HepG2 (cell line): ENCODE measurements around the gene CHL1. TPM values are rescaled to one million over a fixed set of nuclear protein-coding genes. Genes with fewer than 3 reads are reported as not detected.

ENCODE experiments used
- ATAC-seq: fragments of 200-7000 bp; cut with Tn5 transposase; 3 replicates; pipeline ENCODE4 v1.9.1; 2020; ENCODE audit warnings: mild to moderate bottlenecking, moderate library complexity
- BruUV-seq: library from RNA; stranded (reverse); fragments of 400-500 nt; replicated peaks from 2 replicates; lab custom pipeline; 2021; lab: Mats Ljungman, UMichigan
- CTCF ChIA-PET: fragments of 300-600 bp; formaldehyde crosslinking; extraction: SDS; loops from one replicate; lab custom pipeline; 2021; ENCODE audit warnings: low total read pairs, inconsistent platforms, low intra/inter-chr PET ratio; lab: Yijun Ruan, JAX
- POLR2A ChIA-PET: fragments of 350-600 bp; sonication (Branson Sonifier 250); formaldehyde crosslinking; loops from one replicate; lab custom pipeline; 2020; ENCODE audit warnings: antibody characterized with exemption, inconsistent platforms; lab: Yijun Ruan, JAX
- DNase-seq: peaks from one replicate; pipeline ENCODE4 v3.0.0-alpha.2; 2015; ENCODE audit warnings: low spot score
- FAIRE-seq: peaks from 3 replicates; lab custom pipeline; 2011; peaks lifted over from hg19 to GRCh38; lab: Jason Lieb, UNC
- H2AFZ ChIP-seq: one replicate; pipeline ENCODE4 v1.6.1; 2011; ENCODE audit warnings: low read length, inconsistent platforms
- H3K27ac ChIP-seq: fragments of 300-600 bp; 3 replicates; pipeline ENCODE4 v1.8.0; 2011; ENCODE audit warnings: mixed run types, mild to moderate bottlenecking, mixed read lengths, low read length, inconsistent platforms; ENCODE audit not compliant: insufficient read depth; ENCODE audit errors: extremely low read length
- H3K27me3 ChIP-seq, 2 experiments: fragments of 200-600 bp in 1 of 2; 2 replicates in 1 of 2; 3 replicates in 1 of 2; pipeline versions ENCODE4 v1.6.0 to v1.8.0; 2011; ENCODE audit warnings: low read length in 2 of 2, mild to moderate bottlenecking in 2 of 2, moderate library complexity in 2 of 2, inconsistent platforms in 1 of 2; ENCODE audit not compliant: insufficient read depth in 2 of 2, control insufficient read depth in 1 of 2
- H3K36me3 ChIP-seq, 2 experiments: fragments of 200-600 bp in 1 of 2; replicated peaks in 1 of 2; 2 replicates in 1 of 2; 3 replicates in 1 of 2; pipeline versions ENCODE4 v1.5.1 to v1.8.0; 2011; ENCODE audit warnings: low read length in 2 of 2, inconsistent platforms in 1 of 2; ENCODE audit not compliant: insufficient read depth in 2 of 2, control insufficient read depth in 1 of 2
- H3K4me1 ChIP-seq: 2 replicates; pipeline ENCODE4 v1.5.1; 2012; ENCODE audit warnings: low read length, inconsistent platforms; ENCODE audit not compliant: insufficient read depth
- H3K4me2 ChIP-seq: 2 replicates; pipeline ENCODE4 v1.6.0; 2011; ENCODE audit warnings: low read depth, low read length, inconsistent platforms
- H3K4me3 ChIP-seq, 3 experiments: fragments of 200-600 bp in 1 of 3; sonication (generic), shearing (Covaris generic) in 1 of 3; replicated peaks in 1 of 3; 2 replicates each; pipeline ENCODE4 v1.5.1; 2011 to 2016; ENCODE audit warnings: low read length in 3 of 3, inconsistent platforms in 2 of 3, low read depth in 2 of 3, mild to moderate bottlenecking in 2 of 3, control low read depth in 1 of 3, mixed read lengths in 1 of 3; ENCODE audit not compliant: insufficient read depth in 1 of 3
- H3K79me2 ChIP-seq: one replicate; pipeline ENCODE4 v1.6.1; 2011; ENCODE audit warnings: low read length, inconsistent platforms; ENCODE audit not compliant: insufficient read depth
- H3K9ac ChIP-seq: 2 replicates; pipeline ENCODE4 v1.6.0; 2011; ENCODE audit warnings: mild to moderate bottlenecking, low read depth, low read length, inconsistent platforms; ENCODE audit not compliant: insufficient read depth
- H3K9me3 ChIP-seq: 2 replicates; pipeline ENCODE4 v1.5.1; 2012; ENCODE audit warnings: mild to moderate bottlenecking, low read length
- H4K20me1 ChIP-seq: 2 replicates; pipeline ENCODE4 v1.6.0; 2011; ENCODE audit warnings: inconsistent platforms, mild to moderate bottlenecking, low read length, moderate library complexity; ENCODE audit not compliant: insufficient read depth
- AHR ChIP-seq: IDR thresholded peaks from 2 replicates; pipeline ENCODE4 v1.6.1; 2018; ENCODE audit warnings: missing genetic modification reagents, missing compliant biosample characterization
- MAFF ChIP-seq: IDR thresholded peaks from 2 replicates; pipeline ENCODE4 v1.6.1; 2011; ENCODE audit warnings: low read depth, low read length, improper control_type of control experiment
- MAFK ChIP-seq, 2 experiments: IDR thresholded peaks in 1 of 2; conservative IDR thresholded peaks in 1 of 2; 2 replicates each; pipeline ENCODE4 v1.6.1; 2011; ENCODE audit warnings: improper control_type of control experiment in 2 of 2, low read length in 2 of 2
- RBM39 ChIP-seq: fragments of 200-400 bp; formaldehyde crosslinking; IDR thresholded peaks from one replicate; pipeline ENCODE4 v1.6.1; 2018; ENCODE audit warnings: antibody characterized with exemption, mild to moderate bottlenecking, low read depth, low read length; ENCODE audit not compliant: poor library complexity, severe bottlenecking
- ZC3H4 ChIP-seq: sonication (generic); formaldehyde crosslinking; IDR thresholded peaks from 2 replicates; pipeline ENCODE4 v1.4.0; 2020; ENCODE audit warnings: missing genetic modification reagents, borderline replicate concordance
- ZMAT3 ChIP-seq: sonication (generic); formaldehyde crosslinking; conservative IDR thresholded peaks from 2 replicates; pipeline ENCODE4 v1.7.0; 2021; ENCODE audit warnings: missing genetic modification reagents
- ZNF234 ChIP-seq: sonication (generic); formaldehyde crosslinking; conservative IDR thresholded peaks from 2 replicates; pipeline ENCODE4 v1.5.1; 2020; ENCODE audit warnings: mild to moderate bottlenecking, missing genetic modification reagents
- WGBS: methylation state at CpG from one replicate; pipeline ENCODE4 v1.1.6; 2017; ENCODE audit warnings: low lambda C conversion rate; 5-methylcytosine and 5-hydroxymethylcytosine counted together
- in situ Hi-C: cut with HindIII; loops from 2 replicates; pipeline ENCODE4 v1.10.0; 2017; ENCODE audit warnings: low pct_unique_long_range_greater_than_20kb; ENCODE audit not compliant: extremely low pct_ligation_motif_present
- intact Hi-C: fragments of 100-400 bp; cut with micrococcal nuclease; formaldehyde crosslinking; loops from one replicate; pipeline ENCODE4 v1.10.0; 2022; ENCODE audit not compliant: unreplicated experiment
- polyA plus RNA-seq, 8 experiments: library from polyadenylated mRNA; depleted of rRNA in 3 of 8; stranded (reverse) in 7 of 8; unstranded in 1 of 8; fragments of >200 nt; fragmentation: Illumina TruSeq in 4 of 8; extraction: Trizol in 4 of 8; gene quantifications; 2 replicates each; pipeline versions ENCODE4 v1.2.1 to v1.2.3, GENCODE V29; 2011 to 2016; ENCODE audit warnings: low read depth in 4 of 8, missing spikeins in 1 of 8, mixed read lengths in 1 of 8; ENCODE audit not compliant: insufficient read depth in 1 of 8
- total RNA-seq, 5 experiments: library from RNA; depleted of rRNA; stranded (reverse); fragments of >200 nt; fragmentation: Illumina TruSeq; extraction: Trizol; gene quantifications; 2 replicates each; pipeline ENCODE4 v1.2.3, GENCODE V29; 2016; ENCODE audit warnings: low read depth in 1 of 5
- TF ChIP-seq, protein P1 (sequence below): sonication (generic); formaldehyde crosslinking; IDR thresholded peaks from 2 replicates; pipeline ENCODE4 v1.4.0; 2020; ENCODE audit warnings: missing genetic modification reagents
- TF ChIP-seq, protein P2 (sequence below): IDR thresholded peaks from 2 replicates; pipeline ENCODE4 v1.6.1; 2012; ENCODE audit warnings: low read length, improper control_type of control experiment
- TF ChIP-seq, protein P3 (sequence below): sonication (generic); formaldehyde crosslinking; IDR thresholded peaks from 2 replicates; pipeline ENCODE4 v1.8.1; 2023; ENCODE audit warnings: mild to moderate bottlenecking, missing genetic modification reagents, borderline replicate concordance

CHL1 gene
- total and polyA plus RNA-seq, 2 of the 13 experiments (the other 11 are each of a cell fraction or from before 2014, with no cell fraction given) = not detected

DNA sequence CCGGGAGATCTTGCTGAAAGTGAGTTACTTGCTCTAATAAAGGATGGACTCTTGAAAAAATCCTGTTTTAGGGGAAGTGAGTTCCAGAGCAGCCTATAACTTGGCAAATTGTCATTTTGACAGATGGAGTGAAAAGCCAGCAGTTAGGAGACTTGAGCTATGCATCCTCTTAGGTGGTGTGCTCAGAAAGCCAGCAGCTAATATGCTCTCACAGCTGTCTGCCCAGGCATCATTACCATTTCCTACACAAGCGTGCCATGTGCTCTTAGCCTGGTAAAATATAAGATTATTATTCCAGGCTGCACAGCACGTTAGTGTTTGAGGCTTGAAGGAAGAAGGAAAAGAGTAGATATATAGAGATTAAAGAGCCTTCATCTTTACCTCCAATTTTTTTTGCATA lies 151.0 kb downstream of the CHL1 start (continued):
- TF ChIP-seq ZMAT3 (CRISPR knock-in tag) = no peak

DNA sequence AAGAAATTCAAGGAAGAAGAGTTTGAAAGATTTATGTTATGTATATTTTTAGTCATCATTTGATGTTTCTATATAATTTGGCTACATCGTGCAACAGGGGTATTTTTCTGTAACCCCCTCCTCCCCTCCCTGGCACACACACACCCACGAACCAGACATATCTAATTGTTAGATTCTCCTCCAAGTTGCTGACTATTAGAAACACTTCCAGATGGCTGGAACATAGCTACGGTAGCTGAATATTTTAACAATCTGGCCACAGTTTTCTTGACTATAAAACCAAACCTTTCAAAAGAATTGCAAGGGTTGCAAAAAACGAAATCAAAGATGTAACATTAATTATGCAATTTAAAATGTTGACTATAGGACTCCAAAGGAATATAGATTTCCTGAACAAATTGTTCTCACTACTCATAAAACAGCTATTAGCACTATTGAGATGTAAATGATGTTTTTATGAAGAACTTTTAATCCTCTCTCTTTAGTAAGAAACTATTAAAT lies 154.4 kb downstream of the CHL1 start:
- intact Hi-C loops = no loop called here
- ATAC-seq (no peak), DNase-seq (no peak), FAIRE-seq (no peak)
- Histone ChIP-seq H3K4me2 (no peak overlapping the region), H3K79me2 (no peaks in the 10 kb centered on the region), H3K36me3 (no peaks in the 10 kb centered on the region), H3K4me3 (no peak overlapping the region), H3K4me1 (no peaks in the 10 kb centered on the region), H3K27ac (no peak overlapping the region), H3K9me3 (no peaks in the 10 kb centered on the region), H3K27me3 (no peaks in the 10 kb centered on the region), H3K9ac (no peak overlapping the region), H2AFZ (no peak overlapping the region), H4K20me1 (no peaks in the 10 kb centered on the region)
- no TSS peak for BruUV-seq
- ChIA-PET CTCF (no interaction called here), POLR2A (no interaction called here)
- TF ChIP-seq, protein P1, sequence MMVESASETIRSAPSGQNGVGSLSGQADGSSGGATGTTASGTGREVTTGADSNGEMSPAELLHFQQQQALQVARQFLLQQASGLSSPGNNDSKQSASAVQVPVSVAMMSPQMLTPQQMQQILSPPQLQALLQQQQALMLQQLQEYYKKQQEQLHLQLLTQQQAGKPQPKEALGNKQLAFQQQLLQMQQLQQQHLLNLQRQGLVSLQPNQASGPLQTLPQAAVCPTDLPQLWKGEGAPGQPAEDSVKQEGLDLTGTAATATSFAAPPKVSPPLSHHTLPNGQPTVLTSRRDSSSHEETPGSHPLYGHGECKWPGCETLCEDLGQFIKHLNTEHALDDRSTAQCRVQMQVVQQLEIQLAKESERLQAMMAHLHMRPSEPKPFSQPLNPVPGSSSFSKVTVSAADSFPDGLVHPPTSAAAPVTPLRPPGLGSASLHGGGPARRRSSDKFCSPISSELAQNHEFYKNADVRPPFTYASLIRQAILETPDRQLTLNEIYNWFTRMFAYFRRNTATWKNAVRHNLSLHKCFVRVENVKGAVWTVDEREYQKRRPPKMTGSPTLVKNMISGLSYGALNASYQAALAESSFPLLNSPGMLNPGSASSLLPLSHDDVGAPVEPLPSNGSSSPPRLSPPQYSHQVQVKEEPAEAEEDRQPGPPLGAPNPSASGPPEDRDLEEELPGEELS (CRISPR knock-in tag) = no peak
- TF ChIP-seq MAFF (peak; percentile 70), MAFK (conservative IDR thresholded peaks at IDR 0.05 in 1 of 2, IDR thresholded peaks at IDR 0.05 in 1 of 2; ENCODE audit: low read length in 2 of 2) (peak; percentile 57 to 84)
- in situ Hi-C loops = no loop called here
- WGBS = 1% methylated on average over 4 of the region's 4 CpGs

DNA sequence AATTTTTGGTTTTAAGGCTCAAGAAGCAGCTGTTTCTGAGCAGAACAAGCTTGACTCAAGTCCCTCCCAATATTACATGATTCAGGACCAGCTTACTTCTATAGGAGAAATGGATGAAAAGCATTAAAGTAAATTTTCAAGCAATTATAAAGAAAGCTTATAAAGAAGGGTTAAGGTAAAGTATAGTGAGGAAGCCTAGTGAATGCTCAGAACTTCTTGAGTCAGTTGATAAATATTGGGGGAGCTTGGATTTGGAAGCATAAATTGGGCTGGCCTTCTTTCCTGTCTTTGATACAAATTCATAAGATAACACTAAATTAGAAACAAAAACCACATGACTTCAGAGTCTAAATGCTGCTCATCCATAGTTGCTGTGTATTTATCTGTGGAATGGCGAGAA lies 156.0 kb downstream of the CHL1 start:
- Histone ChIP-seq H3K9ac (no peak overlapping the region), H3K27me3 (no peaks in the 10 kb centered on the region), H3K4me3 (no peak overlapping the region), H3K4me2 (no peak overlapping the region), H2AFZ (no peak overlapping the region), H3K4me1 (no peaks in the 10 kb centered on the region), H3K36me3 (no peaks in the 10 kb centered on the region), H3K79me2 (no peaks in the 10 kb centered on the region), H3K27ac (no peak overlapping the region), H4K20me1 (no peaks in the 10 kb centered on the region), H3K9me3 (no peaks in the 10 kb centered on the region)
- no TSS peak for BruUV-seq
- in situ Hi-C loops (no loop called here), intact Hi-C loops (no loop called here)
- 0% methylated on average over 1 of the region's 1 CpG for WGBS
- CTCF ChIA-PET = no interaction called here
- FAIRE-seq = no peak
- no peak for DNase-seq
- no peak for ATAC-seq
- POLR2A ChIA-PET = no interaction called here
- no peak for TF ChIP-seq ZNF234 (CRISPR knock-in tag)
- TF ChIP-seq, protein P2, sequence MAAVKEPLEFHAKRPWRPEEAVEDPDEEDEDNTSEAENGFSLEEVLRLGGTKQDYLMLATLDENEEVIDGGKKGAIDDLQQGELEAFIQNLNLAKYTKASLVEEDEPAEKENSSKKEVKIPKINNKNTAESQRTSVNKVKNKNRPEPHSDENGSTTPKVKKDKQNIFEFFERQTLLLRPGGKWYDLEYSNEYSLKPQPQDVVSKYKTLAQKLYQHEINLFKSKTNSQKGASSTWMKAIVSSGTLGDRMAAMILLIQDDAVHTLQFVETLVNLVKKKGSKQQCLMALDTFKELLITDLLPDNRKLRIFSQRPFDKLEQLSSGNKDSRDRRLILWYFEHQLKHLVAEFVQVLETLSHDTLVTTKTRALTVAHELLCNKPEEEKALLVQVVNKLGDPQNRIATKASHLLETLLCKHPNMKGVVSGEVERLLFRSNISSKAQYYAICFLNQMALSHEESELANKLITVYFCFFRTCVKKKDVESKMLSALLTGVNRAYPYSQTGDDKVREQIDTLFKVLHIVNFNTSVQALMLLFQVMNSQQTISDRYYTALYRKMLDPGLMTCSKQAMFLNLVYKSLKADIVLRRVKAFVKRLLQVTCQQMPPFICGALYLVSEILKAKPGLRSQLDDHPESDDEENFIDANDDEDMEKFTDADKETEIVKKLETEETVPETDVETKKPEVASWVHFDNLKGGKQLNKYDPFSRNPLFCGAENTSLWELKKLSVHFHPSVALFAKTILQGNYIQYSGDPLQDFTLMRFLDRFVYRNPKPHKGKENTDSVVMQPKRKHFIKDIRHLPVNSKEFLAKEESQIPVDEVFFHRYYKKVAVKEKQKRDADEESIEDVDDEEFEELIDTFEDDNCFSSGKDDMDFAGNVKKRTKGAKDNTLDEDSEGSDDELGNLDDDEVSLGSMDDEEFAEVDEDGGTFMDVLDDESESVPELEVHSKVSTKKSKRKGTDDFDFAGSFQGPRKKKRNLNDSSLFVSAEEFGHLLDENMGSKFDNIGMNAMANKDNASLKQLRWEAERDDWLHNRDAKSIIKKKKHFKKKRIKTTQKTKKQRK = no peak
- no peak for TF ChIP-seq RBM39
- no peak for TF ChIP-seq ZC3H4 (CRISPR knock-in tag)
- TF ChIP-seq AHR (CRISPR knock-in tag) = no peak
- TF ChIP-seq, protein P3, sequence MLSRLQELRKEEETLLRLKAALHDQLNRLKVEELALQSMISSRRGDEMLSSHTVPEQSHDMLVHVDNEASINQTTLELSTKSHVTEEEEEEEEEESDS (CRISPR knock-in tag) = no peak
